Activated T-helper 2 cell treated with anti-CD3 and anti-CD28 coated beads, Interferon-gamma antibody, Interleukin-2, Interleukin-4, amounts not matched to agents 10 μg/mL and 5 μg/mL and 100 μg/mL, durations not matched to agents 14 hours and 24 hours and 36 hours (primary cell): Measurements from ENCODE around the gene MRPL53. TPM values are rescaled to one million over a fixed set of nuclear protein-coding genes. Genes with fewer than 3 reads are reported as not detected.

Experiments
- DNase-seq: peaks from one replicate; pipeline ENCODE4 v3.0.0; 2021; ENCODE audit warnings: low spot score
- H3K27ac Mint-ChIP-seq: one replicate; pipeline ENCODE4 v1.8.0; 2021; ENCODE audit warnings: mixed read lengths
- H3K27me3 Mint-ChIP-seq: one replicate; pipeline ENCODE4 v1.8.0; 2021; ENCODE audit warnings: low read depth, mixed read lengths
- H3K36me3 Mint-ChIP-seq: one replicate; pipeline ENCODE4 v1.8.0; 2021; ENCODE audit warnings: low read depth, mixed read lengths
- H3K4me1 Mint-ChIP-seq: one replicate; pipeline ENCODE4 v1.8.0; 2021; ENCODE audit warnings: low read depth, mixed read lengths
- H3K4me3 Mint-ChIP-seq: one replicate; pipeline ENCODE4 v1.8.0; 2021; ENCODE audit warnings: low read depth, mild to moderate bottlenecking, moderate library complexity, mixed read lengths
- H3K9me3 Mint-ChIP-seq: one replicate; pipeline ENCODE4 v1.8.0; 2021; ENCODE audit warnings: mixed read lengths
- intact Hi-C: fragments of 100-400 bp; cut with micrococcal nuclease; formaldehyde crosslinking; loops from one replicate; pipeline ENCODE4 v1.15.1; 2023
- total RNA-seq: library from RNA; stranded (reverse); gene quantifications from 2 replicates; pipeline ENCODE4 v1.2.3, GENCODE V29; 2022

Gene MRPL53
- total RNA-seq, 1 donor from 2014 or later, result 102 TPM

GRCh38 chr2:74507926-74508520 is 35.5 kb upstream of the MRPL53 start:
- intact Hi-C loops, result loop anchor here (1.0 kb wide), 2 partner anchors 21 to 50 kb away; partner anchors contain the start of genes AUP1, HTRA2 and WBP1
- peaks cover 25% of the 10 kb centered on the region for H3K27me3 Mint-ChIP-seq
- H3K36me3 Mint-ChIP-seq, result peaks cover 36% of the 10 kb centered on the region
- peak overlapping the region; percentile 97 for H3K4me3 Mint-ChIP-seq
- peaks cover 47% of the 10 kb centered on the region for H3K4me1 Mint-ChIP-seq
- H3K27ac Mint-ChIP-seq, result peak overlapping the region; percentile 100
- no peaks in the 10 kb centered on the region for H3K9me3 Mint-ChIP-seq
- DNase-seq, result no peak

GRCh38 chr2:74507145-74507925 is 34.9 kb upstream of the MRPL53 start, which contains the start of gene PCGF1:
PCGF1 (minus strand) TSS chr2:74507695; CDS start chr2:74507668, 27 bp downstream.
- Mint-ChIP-seq H3K4me1 (peaks cover 52% of the 10 kb centered on the region), H3K36me3 (peaks cover 41% of the 10 kb centered on the region), H3K27ac (peak within 1 kb of the TSS; percentile 100), H3K4me3 (peak within 1 kb of the TSS; percentile 97), H3K9me3 (no peaks in the 10 kb centered on the region), H3K27me3 (peaks cover 24% of the 10 kb centered on the region)
- DNase-seq, result peak; percentile 96
- intact Hi-C loops, result loop anchor here (1.0 kb wide), 2 partner anchors 22 to 49 kb away; partner anchors contain the start of genes AUP1, HTRA2 and WBP1

- Mint-ChIP-seq H3K4me3 (peak overlapping the region; percentile 59), H3K27me3 (peaks cover 25% of the 10 kb centered on the region), H3K9me3 (no peaks in the 10 kb centered on the region), H3K27ac (no peak overlapping the region), H3K4me1 (peaks cover 55% of the 10 kb centered on the region), H3K36me3 (peaks cover 56% of the 10 kb centered on the region)
- intact Hi-C loops, result no loop called here
- no peak for DNase-seq
Measured at GRCh38 chr2:74505448-74506246, 33.2 kb upstream of the MRPL53 start.

GRCh38 chr2:74504591-74504990 is 32.1 kb upstream of the MRPL53 start:
- H3K36me3 Mint-ChIP-seq, result peaks cover 65% of the 10 kb centered on the region
- H3K9me3 Mint-ChIP-seq, result no peaks in the 10 kb centered on the region
- no peak for DNase-seq
- intact Hi-C loops, result no loop called here
- H3K27ac Mint-ChIP-seq, result peak overlapping the region; percentile 18
- H3K4me1 Mint-ChIP-seq, result peaks cover 49% of the 10 kb centered on the region
- peaks cover 22% of the 10 kb centered on the region for H3K27me3 Mint-ChIP-seq
- peak overlapping the region; percentile 58 for H3K4me3 Mint-ChIP-seq

- Mint-ChIP-seq H3K36me3 (peaks cover 65% of the 10 kb centered on the region), H3K27ac (peak overlapping the region; percentile 18), H3K4me3 (peak overlapping the region; percentile 71), H3K27me3 (peaks cover 26% of the 10 kb centered on the region), H3K4me1 (peaks cover 52% of the 10 kb centered on the region), H3K9me3 (no peaks in the 10 kb centered on the region)
- DNase-seq, result no peak
- intact Hi-C loops, result no loop called here
Measured at GRCh38 chr2:74503506-74504475, 31.3 kb upstream of the MRPL53 start.

DNA sequence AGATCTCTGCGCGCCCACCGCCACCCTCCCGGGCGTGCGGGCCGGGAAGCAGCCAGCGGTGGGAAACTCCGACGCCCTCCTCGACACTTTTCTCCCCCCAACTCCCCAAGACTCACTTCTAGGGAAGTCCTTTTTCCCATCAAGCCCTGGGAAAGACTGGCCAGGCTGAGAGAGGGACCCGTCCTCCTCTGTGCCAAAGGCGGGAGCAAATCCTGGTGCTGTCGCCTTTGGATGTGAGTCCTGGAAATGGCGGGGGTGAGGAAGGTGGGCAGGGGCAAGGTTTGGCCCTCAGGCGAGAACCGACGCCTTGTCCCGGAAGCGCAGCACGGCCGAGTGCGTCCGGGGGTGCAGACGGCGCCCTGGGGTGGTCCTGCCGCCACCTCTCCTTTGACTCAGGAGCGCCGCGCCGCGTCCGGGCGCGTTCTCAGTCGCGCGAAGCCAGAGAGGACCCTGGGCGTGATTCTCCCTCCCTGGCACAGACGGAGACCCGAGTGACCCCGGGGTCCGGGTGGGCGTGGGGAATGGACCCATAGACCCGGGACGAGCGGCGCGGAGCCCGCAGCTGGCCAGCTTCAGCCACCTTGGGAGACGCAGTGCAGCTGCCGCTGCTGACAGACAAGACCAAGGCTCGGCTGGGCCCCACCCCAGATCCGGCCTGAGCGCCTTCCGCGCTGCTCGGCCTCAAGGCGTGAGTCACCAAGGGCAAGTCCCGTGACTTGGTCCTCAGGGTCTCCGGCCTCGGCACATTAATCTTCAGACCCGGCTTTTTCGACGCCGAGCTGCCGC is 30.4 kb upstream of the MRPL53 start:
- intact Hi-C loops, result no loop called here
- Mint-ChIP-seq H3K27me3 (peaks cover 30% of the 10 kb centered on the region), H3K4me1 (peaks cover 51% of the 10 kb centered on the region), H3K27ac (peak overlapping the region; percentile 62), H3K9me3 (no peaks in the 10 kb centered on the region), H3K4me3 (peak overlapping the region; percentile 71), H3K36me3 (peaks cover 65% of the 10 kb centered on the region)
- DNase-seq, result no peak

DNA sequence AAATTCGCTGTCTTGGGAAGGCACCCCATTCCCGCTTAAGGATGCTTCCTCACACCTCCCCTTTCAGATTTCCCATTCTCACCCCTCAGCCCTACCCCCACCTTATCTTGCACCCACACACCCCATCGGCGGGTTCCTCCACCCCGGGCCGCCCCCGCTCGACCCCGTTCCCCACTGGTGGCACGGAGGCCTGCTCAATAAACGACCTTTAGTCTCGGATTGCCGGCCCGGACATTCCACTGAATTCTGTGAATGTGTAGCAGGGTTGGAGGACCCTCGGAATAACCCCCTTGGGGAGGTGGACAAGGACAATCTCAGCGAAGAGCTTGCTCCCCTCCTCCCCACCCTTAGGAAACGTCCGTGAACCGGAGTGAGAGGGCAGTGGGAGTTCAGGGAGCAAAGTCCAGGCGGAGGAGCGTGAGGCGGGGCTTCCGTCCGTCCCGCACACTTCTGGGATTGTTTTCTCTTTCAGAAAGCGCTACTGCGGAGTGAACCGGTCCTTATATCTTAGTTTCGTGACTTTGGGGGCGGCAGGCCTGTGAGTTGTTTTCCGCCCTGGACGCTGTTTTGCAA is 29.8 kb upstream of the MRPL53 start:
- no peak for DNase-seq
- H3K27ac Mint-ChIP-seq, result no peak overlapping the region
- peaks cover 30% of the 10 kb centered on the region for H3K27me3 Mint-ChIP-seq
- intact Hi-C loops, result no loop called here
- peaks cover 54% of the 10 kb centered on the region for H3K4me1 Mint-ChIP-seq
- no peaks in the 10 kb centered on the region for H3K9me3 Mint-ChIP-seq
- H3K4me3 Mint-ChIP-seq, result peak overlapping the region; percentile 71
- H3K36me3 Mint-ChIP-seq, result peaks cover 62% of the 10 kb centered on the region

GRCh38 chr2:74501335-74502071 is 29.0 kb upstream of the MRPL53 start:
- no peak overlapping the region for H3K27ac Mint-ChIP-seq
- no peaks in the 10 kb centered on the region for H3K9me3 Mint-ChIP-seq
- intact Hi-C loops, result no loop called here
- peaks cover 55% of the 10 kb centered on the region for H3K36me3 Mint-ChIP-seq
- peaks cover 30% of the 10 kb centered on the region for H3K27me3 Mint-ChIP-seq
- no peak for DNase-seq
- H3K4me1 Mint-ChIP-seq, result peaks cover 48% of the 10 kb centered on the region
- H3K4me3 Mint-ChIP-seq, result peak overlapping the region; percentile 67

DNA sequence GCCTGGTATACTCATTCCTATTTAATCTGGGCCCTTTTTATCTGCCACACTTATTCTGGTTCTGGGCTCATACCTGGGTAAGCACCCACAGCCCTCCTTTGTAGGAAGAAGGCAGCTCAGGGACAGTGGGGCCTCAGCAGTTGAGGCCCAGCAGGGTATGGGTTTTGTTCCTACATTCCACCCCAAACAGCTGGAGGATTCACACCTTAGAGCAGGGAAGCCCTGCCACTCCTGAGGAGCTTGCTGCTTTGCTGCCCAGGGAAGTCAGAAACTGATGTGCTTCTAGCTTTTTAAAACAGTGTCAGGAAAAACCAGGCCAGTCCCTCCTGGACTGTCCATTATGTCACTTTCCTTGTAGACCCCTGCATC is 28.1 kb upstream of the MRPL53 start:
- H3K9me3 Mint-ChIP-seq, result no peaks in the 10 kb centered on the region
- peaks cover 49% of the 10 kb centered on the region for H3K36me3 Mint-ChIP-seq
- intact Hi-C loops, result no loop called here
- H3K4me1 Mint-ChIP-seq, result peaks cover 45% of the 10 kb centered on the region
- peaks cover 30% of the 10 kb centered on the region for H3K27me3 Mint-ChIP-seq
- no peak overlapping the region for H3K4me3 Mint-ChIP-seq
- H3K27ac Mint-ChIP-seq, result no peak overlapping the region
- no peak for DNase-seq

GRCh38 chr2:74499940-74500577 is 27.6 kb upstream of the MRPL53 start:
- Mint-ChIP-seq H3K4me3 (peak overlapping the region; percentile 22), H3K9me3 (no peaks in the 10 kb centered on the region), H3K27ac (no peak overlapping the region), H3K4me1 (peaks cover 43% of the 10 kb centered on the region), H3K27me3 (peaks cover 30% of the 10 kb centered on the region), H3K36me3 (peaks cover 44% of the 10 kb centered on the region)
- no peak for DNase-seq
- intact Hi-C loops, result loop anchor here (1.0 to 10.0 kb wide), 4 partner anchors 14 to 335 kb away; partner anchors contain the start of genes CCDC142, HK2, TLX2 and TTC31
